Prostate gland (tissue), 2 donors: ENCODE measurements around the gene CXCR4.

ENCODE experiments used
- CTCF ChIP-seq, 4 experiments: fragments of 200-600 bp in 2 of 4; fragments of 450-650 bp in 2 of 4; sonication (generic) in 2 of 4; IDR thresholded peaks; 1 replicate in 3 of 4; 2 replicates in 1 of 4; pipeline ENCODE4 v1.5.1; 2016 to 2019; ENCODE audit warnings: antibody characterized with exemption in 4 of 4, mild to moderate bottlenecking in 2 of 4, moderate library complexity in 2 of 4
- POLR2A ChIP-seq: fragments of 450-650 bp; IDR thresholded peaks from one replicate; pipeline ENCODE4 v1.6.1; 2016; ENCODE audit warnings: antibody characterized with exemption, mild to moderate bottlenecking
- POLR2AphosphoS5 ChIP-seq: sonication (generic); formaldehyde crosslinking; IDR thresholded peaks from one replicate; pipeline ENCODE4 v1.6.1; 2017; ENCODE audit warnings: antibody characterized with exemption

GRCh38 chr2:136133176-136133575 lies 15.2 kb upstream of the CXCR4 start:
- no peak for TF ChIP-seq CTCF (IDR thresholded peaks at IDR 0.05)
- TF ChIP-seq POLR2AphosphoS5, result no peak
- TF ChIP-seq POLR2A, result no peak
